NCI-H2081 treated with DMSO at 0.1 percent for 48 hours (cell line): ENCODE results near the gene ABI2.
"Not testable (repeated sequence)": the region's sequence is repeated elsewhere in the genome, so short reads cannot be mapped to it uniquely, and the experiment has no call there.

ENCODE experiments used
- DNase-seq: peaks from one replicate; lab custom pipeline; 2025; lab: John Stamatoyannopoulos, UW

Gene ABI2

DNA sequence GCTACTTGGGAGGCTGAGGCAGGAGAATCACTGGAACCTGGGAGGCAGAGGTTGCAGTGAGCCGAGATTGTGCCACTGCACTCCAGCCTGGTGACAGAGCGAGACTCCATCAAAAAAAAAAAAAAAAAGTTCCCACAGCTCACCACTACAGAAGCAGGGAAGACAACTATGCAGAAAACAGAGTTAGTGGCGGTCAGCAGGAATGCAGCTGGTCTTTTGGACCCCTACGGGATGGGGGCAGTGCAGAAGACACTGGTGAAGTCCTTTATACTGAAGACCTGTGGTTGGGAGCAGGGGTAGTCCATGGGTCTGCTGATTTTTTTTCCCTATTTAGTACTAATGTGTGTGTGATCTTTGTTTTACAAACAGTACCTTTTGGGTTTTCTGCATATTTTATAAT is 101.4 kb downstream of the ABI2 start:
- DNase-seq = not testable (repeated sequence)

DNA sequence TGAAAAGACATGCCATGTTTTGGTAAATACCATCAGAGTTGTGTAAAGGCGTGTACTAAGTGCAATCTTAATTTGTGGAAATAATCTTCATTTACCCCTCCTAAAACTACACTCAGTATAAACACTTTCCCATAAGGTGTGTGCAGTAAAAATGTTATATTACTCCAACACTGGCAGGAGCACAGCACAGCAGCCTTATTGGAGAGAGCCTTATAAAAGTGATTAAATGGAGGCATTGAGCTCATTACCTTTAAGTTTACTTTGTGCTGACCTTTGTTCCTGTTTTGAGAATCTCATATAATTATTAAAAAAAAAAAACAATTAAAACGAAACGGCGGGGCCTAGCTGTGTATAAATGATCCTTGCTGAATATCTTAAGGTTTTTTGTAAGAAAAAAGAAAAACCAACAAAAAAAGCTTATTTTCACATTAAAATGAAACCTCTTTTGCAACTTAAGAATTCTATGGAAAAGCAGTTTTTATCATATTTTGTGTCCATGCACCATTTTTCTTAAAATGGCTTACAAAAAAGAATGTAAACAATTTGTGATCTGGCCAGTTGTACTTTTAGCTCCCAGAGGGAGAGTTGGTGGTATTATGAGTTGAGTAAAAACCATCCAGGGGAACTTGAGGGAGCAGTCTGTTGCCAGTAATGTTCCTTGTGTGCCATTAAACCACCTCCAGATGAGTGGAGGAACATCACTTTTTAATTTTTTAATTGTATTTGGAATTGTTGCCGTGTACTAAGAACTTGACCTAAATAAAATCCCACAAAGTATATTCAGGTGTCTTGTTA is 103.4 kb downstream of the ABI2 start:
- DNase-seq = no peak

GRCh38 chr2:203432811-203433210 is 104.6 kb downstream of the ABI2 start:
- DNase-seq = no peak

DNA sequence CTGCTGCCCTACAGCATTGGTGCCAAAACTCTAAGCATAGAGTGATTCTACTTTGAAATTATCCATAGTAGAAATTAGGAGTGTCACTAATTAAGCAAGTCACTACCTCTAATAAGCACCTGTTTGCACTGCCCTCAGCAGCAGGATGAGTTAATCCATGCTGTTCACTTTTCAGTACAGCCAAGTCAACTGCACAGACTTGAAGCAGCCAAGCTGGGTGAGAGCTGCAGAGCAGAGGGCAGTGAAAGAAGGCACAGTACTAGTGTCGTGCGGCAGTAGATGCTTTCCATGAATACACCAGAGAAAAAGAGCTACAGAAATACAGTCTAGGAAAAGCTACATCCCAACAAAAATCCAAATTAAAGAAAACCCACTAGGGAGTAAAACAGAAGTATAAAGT is 108.3 kb downstream of the ABI2 start:
- no peak for DNase-seq

DNA sequence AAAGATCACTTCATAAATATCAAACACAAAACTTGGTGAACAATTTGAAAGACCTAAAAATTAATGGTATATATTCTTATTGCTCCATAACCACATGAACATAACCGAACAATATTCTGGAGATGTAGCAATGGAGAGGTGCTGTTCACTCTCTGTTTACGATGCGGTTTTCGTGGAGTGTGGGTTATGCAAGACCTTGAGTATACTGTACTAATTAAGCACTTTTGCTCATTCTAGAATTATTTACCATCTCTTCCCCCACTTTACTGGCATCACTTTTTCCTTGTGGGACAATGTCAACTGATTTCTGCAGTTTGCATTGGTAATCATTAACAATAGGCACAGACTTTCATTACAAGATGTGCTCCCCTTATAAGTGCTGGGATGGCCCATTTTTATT is 109.3 kb downstream of the ABI2 start:
- no peak for DNase-seq

DNA sequence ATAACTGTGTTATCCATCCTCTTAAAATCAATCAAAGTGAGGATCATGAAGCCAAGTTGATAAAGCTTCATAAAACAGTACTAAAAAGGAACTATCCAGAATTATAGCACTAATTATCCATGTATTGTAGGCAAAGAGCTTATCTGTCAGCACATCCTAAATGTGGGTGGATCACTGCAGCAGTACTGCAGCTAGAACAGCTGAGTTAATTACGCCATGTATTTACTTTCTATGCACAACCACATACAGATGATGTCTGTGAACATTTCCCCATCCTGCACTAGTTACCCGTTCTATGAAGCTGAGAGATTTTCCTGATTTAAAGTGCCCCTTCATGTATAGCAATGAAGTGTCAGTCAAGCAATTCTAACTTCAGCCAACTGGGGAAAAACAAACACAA is 110.3 kb downstream of the ABI2 start:
- no peak for DNase-seq

- DNase-seq = no peak
These were observed 112.5 kb downstream of the ABI2 start for GRCh38 chr2:203440671-203441070.

GRCh38 chr2:203441463-203441862 is 113.3 kb downstream of the ABI2 start:
- no peak for DNase-seq

GRCh38 chr2:203442463-203442862 is 114.3 kb downstream of the ABI2 start:
- DNase-seq = no peak

DNA sequence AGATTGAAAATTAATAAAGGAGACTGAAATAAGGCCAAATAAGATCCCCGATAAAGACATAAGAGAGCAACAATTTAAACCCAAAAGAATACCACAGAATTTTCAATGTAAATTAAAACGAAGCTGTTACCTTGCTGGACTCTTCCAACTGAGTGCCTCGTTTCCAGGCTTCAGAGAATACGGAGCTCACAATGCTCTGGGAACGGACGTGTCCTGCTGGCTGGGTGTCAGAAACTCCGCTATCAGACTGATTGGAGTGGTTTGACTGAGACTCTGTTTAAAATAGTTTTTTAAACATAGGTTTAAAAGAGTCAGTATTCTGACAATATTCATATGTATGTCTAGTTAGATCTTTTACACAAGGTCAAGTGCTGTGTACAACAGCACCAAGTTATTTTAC is 116.5 kb downstream of the ABI2 start:
- no peak for DNase-seq

DNA sequence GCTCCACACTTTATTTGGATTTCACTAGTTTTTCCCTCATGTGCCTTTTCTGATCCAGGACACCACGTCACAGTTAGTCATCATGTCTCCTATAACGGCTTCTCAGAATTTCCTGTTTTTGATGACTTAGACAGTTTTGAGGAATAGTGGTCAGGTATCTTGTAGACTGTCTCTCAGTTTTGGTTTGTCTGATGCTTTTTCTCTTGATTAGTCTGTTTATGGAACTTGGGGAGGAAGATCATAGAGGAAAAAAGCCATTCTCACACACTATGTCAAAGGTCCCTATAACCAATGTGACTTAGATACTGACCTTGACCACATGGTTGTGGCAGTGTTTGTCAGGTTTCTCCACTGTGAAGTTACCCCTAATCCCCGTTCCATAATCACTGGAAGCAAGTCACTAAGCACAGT is 117.9 kb downstream of the ABI2 start:
- no peak for DNase-seq

DNA sequence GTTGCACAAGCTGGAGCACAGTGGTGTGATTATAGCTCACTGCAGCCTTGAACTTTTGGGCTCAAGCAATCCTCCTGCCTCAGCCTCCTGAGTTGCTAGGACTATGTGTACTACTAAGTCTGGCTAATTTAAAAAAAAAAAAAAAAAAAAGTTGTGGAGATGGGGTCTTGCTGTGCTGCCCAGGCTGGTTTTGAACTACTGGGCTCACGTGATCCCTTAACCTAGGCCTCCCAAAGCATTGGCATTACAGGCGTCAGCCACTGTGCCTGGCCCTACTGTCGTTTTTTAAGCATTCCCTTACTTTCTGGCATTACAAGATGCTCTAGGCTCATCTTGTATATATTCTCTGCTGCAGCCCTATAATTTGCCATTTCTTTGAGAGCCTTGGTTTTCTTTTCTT is 118.6 kb downstream of the ABI2 start:
- DNase-seq = no peak

DNA sequence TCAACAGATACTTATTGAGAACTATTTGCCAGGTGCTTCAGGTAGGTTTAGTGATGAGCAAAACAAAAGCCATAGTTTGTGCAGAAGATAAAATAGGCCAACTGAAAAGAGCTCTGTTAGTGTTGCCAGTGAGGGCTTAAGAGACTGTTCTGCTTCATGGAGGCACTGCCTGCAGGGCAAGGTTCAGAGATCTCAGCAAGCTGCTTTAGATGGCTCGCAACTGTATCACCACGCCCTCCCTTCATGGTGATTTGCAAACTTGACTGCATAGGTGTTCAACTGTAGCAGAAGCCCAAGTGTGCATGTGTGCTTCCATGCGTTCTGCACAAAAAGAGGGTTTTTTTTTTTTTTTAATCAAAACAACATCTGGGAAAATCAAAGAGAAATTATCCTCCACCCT is 122.4 kb downstream of the ABI2 start:
- no peak for DNase-seq

DNA sequence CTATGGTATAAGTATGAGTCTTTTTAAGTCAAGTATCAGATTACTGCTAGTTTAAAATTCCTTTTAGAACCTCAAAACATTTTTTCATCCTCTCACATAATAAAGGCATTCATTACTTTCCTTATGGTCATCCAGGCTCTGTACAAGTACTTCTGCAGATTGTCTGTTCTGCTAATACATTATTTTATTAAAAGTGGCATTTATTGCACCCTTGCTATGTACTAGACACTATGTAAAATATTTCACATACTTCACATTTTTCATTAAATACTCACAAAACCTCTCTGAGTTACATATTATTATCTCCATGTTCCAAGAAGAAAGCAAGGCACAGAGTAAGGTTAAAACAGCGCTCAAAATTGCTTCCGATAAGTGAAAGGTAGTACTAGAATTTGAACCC is 122.8 kb downstream of the ABI2 start:
- DNase-seq = no peak

DNA sequence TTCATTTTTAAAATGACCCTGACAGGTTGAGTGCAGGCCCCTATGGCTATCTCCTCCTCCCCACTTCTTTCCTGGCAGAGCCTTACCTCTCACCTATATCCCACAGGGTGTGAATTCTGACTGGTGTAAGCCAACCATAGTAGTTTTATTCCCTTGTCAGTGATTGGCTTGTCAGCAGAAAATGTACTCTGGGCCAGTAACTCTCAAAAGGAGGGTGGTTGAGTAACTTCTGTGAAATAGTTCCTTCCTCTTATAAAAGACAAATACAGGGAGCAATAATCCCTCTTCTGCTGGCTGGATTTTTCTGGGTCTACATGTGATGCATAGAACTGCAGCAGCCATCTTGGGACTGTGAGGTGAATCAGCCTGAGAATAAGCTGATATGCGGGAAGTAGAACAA is 123.5 kb downstream of the ABI2 start:
- no peak for DNase-seq

DNA sequence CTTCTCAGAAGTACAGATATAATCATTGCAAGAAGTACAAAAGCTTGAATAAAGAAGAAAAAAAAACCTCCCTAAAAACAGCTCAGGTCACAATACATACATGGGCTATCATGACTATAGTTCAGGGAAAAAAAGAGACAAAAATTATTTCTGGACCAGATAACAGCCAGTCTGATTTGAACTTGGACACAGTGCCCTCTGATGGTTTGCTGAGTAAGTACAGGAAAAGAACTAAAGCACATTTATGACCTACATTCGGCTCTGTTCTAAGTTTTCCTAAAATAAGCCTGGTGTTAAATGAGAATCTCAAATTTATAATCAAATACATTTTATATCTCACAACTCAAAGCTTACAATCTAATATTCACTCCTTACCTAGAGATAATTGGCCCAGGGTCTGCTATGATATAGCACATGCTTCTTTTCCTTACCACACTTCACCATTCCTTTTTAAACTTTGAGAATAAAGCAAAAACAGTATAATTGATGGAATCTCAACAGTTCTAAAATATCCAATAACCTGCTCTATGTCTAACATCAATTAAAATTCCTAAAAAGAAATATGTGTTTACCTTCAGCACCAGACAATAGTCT is 125.8 kb downstream of the ABI2 start:
- DNase-seq = peak; percentile 8

DNA sequence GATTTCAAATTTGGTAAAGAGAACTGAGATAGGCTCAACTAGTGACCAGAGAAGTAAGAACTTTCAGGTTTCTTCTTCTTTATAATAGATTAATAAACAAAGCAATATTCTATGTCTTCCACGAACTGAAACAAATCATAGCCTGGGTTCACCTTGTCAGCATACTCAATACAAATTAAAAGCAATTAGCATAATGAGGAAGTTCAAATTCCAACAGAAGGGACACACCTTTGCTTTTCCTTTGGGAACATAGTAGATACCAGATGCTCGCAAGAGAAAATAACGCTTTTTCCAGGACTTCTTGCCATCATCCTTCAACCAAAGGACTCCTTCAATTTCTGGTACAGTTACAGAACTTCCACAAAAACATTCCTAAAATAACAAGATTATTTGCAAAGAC is 127.0 kb downstream of the ABI2 start:
- DNase-seq = no peak

GRCh38 chr2:203461746-203462145 is 133.6 kb downstream of the ABI2 start:
- no peak for DNase-seq

DNA sequence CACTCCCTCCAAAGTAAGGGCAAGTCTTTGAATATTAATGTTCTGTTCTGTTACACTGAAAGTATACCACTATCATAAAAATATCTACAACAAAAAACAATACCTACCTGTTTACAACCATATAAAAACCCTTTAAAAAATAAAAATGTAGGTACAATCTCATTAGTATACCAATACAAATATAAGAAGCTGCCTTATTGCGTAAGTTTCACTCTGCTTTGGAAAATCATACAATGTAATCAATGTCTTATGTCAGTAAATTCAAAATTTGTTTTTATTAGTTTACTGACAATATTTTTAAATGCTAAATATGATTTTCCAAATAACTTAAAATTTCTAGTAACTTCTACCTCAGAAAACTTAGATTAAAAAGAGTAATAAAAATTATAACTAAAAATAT is 134.1 kb downstream of the ABI2 start:
- DNase-seq = no peak

DNA sequence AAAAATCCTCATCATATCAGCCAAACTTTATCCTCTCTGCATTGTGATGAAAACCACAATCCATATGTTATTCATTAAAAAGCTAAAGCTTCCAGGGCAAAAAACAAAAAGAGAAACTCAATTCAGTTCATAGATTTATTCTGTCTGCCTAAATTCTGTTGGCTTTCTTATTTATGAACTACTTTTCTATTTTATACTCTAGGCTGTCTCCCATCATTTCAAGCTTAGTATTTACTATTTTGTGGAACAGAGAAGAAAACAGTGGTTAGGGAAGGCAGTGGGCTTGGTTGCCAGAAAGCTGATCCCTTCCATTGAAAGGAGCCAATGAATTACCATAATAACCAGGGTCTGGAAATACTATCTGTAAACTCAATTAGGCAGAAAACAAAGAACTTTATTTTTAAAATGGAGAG is 135.1 kb downstream of the ABI2 start:
- no peak for DNase-seq

DNA sequence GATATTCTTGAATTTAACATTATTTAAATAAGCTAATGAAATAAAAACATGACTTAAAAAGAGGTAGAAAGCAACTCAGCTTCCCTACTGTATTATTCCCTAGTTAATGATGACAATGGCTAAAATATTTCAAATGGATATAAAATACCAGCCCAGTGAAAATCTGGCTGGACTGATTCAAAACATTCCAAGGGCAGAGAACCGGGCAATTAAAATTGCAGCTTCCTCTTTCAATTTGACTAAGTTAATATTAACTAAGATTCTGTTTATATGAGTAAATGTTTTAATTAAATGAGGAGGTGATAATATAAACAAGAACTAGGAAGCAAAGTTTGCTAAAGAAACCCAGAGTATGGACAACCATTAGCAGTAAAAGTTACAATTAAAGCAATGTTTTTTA is 141.4 kb downstream of the ABI2 start:
- DNase-seq = no peak

DNA sequence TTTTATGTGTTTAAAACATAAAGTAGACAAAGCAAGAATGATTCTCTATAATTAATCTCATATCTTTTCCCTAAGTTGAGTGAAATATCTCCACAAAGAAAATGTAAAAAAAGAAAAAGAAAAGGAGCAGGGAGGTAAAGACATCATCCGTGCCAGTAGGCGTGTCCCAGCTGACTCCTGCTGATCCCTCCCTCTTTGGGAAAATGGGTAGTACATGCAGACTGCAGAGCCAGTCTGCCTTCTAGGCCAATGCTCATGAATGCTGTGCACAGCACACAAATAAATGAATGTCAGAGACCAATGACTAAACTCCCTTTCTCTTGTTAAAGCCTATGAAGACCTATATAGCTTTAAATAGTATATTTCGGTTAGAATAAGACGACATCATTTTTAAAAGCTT is 142.2 kb downstream of the ABI2 start:
- no peak for DNase-seq

GRCh38 chr2:203471323-203471722 is 143.1 kb downstream of the ABI2 start:
- DNase-seq = no peak

DNA sequence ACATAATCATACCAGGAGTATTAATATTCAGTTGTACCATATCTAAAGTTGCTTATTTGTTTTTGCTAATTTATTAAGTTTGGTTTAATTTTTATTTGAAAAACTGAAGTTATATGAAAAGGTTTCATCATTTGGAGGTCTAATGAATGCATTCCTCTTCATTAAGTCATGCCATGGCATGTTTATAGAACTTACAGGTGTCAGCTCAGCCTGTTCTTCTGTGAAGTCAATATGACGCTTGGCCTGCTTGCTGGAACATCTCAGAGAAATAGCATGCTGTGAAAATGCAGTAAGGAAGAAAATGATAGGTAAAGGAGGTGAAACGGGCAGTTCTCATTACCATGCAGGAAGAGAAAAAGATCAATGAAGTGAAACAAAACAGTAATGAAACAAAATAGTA is 148.7 kb downstream of the ABI2 start:
- no peak for DNase-seq
